ENCODE results near the gene EXOC4. TPM values are rescaled to one million over a fixed set of nuclear protein-coding genes. Genes with fewer than 3 reads are reported as not detected.

EXOC4 gene
- total and polyA plus RNA-seq, 2 of the 13 experiments (the other 11 are each of a cell fraction or from before 2014, with no cell fraction given): 22.5 to 39.0 TPM

- TF ChIP-seq ZNF614 (CRISPR knock-in tag; IDR thresholded peaks at IDR 0.05; ENCODE audit: borderline replicate concordance) (no peak), NONO (IDR thresholded peaks at IDR 0.05) (no peak), NONO (CRISPR knock-in tag; conservative IDR thresholded peaks at IDR 0.05) (no peak), SOX5 (CRISPR knock-in tag; IDR thresholded peaks at IDR 0.05; ENCODE audit: borderline replicate concordance) (peak; percentile 78), ZNF644 (CRISPR knock-in tag; IDR thresholded peaks at IDR 0.05; ENCODE audit: low read depth) (0 out of 2 replicates have a peak, but pooled peaks have one; percentile 62), EEA1 (CRISPR knock-in tag; IDR thresholded peaks at IDR 0.05; ENCODE audit: borderline replicate concordance) (no peak), SNAI1 (CRISPR knock-in tag; IDR thresholded peaks at IDR 0.05; ENCODE audit: borderline replicate concordance) (no peak), CENPT (CRISPR knock-in tag; IDR thresholded peaks at IDR 0.05; ENCODE audit: low read depth) (no peak), ZNF549 (CRISPR knock-in tag; IDR thresholded peaks at IDR 0.05) (no peak), HNF4A (CRISPR knock-in tag; IDR thresholded peaks at IDR 0.05) (peak; percentile 76), ZNF766 (CRISPR knock-in tag; IDR thresholded peaks at IDR 0.05; ENCODE audit: borderline replicate concordance) (no peak), TFE3 (CRISPR knock-in tag; IDR thresholded peaks at IDR 0.05) (no peak), CBX1 (IDR thresholded peaks at IDR 0.05; ENCODE audit: low read depth) (no peak), ZNF563 (CRISPR knock-in tag; IDR thresholded peaks at IDR 0.05) (no peak), KLF13 (CRISPR knock-in tag; IDR thresholded peaks at IDR 0.05) (no peak), SMAD9 (CRISPR knock-in tag; IDR thresholded peaks at IDR 0.05) (no peak)
These were observed 180.4 kb downstream of the EXOC4 start (continued) for GRCh38 chr7:133433165-133433812.

All from HepG2 (cell line).